NB4 (cell line): ENCODE results near the gene MRPL58.
A peak's percentile ranks its signal among the peaks of the same experiment; 100 is the strongest.

Source experiments
- DNase-seq: peaks from one replicate; pipeline ENCODE4 v3.0.0; 2010; ENCODE audit warnings: low read depth
- H3K4me3 ChIP-seq: one replicate; pipeline ENCODE4 v1.5.1; 2011; ENCODE audit warnings: mild to moderate bottlenecking, low read depth, low read length, moderate library complexity
- CTCF ChIP-seq: IDR thresholded peaks from one replicate; pipeline ENCODE4 v1.5.1; 2012; ENCODE audit warnings: low read depth, low read length
- MAX ChIP-seq: IDR thresholded peaks from 2 replicates; pipeline ENCODE4 v1.6.1; 2011; ENCODE audit warnings: low read depth, low read length
- MYC ChIP-seq: IDR thresholded peaks from 2 replicates; pipeline ENCODE4 v1.6.1; 2011; ENCODE audit warnings: low read depth, low read length
- POLR2A ChIP-seq: IDR thresholded peaks from 2 replicates; pipeline ENCODE4 v1.6.1; 2011; ENCODE audit warnings: mild to moderate bottlenecking; ENCODE audit not compliant: insufficient read length; ENCODE audit errors: extremely low read depth

Gene MRPL58

GRCh38 chr17:74970395-74970794 is 42.1 kb upstream of the MRPL58 start:
- H3K4me3 ChIP-seq = no peak overlapping the region
- TF ChIP-seq POLR2A = no peak

GRCh38 chr17:74971069-74971841 is 41.2 kb upstream of the MRPL58 start:
- DNase-seq = no peak
- TF ChIP-seq MYC (no peak), CTCF (no peak), POLR2A (no peak), MAX (no peak)
- no peak overlapping the region for H3K4me3 ChIP-seq

More at GRCh38 chr17:74970395-74970794, 42.1 kb upstream of the MRPL58 start:
- no peak for DNase-seq

- H3K4me3 ChIP-seq = no peak overlapping the region
- DNase-seq = no peak
- TF ChIP-seq MAX (no peak), MYC (no peak), POLR2A (no peak), CTCF (no peak)
Measured at GRCh38 chr17:74971842-74972106, 40.7 kb upstream of the MRPL58 start.

- TF ChIP-seq MYC = no peak
- H3K4me3 ChIP-seq = no peak within 1 kb of the TSS
- DNase-seq = peak; percentile 60
Measured at GRCh38 chr17:74972107-74972972, 40.1 kb upstream of the MRPL58 start, which contains the start of gene HID1. TSS of gene HID1 (minus strand) at chr17:74972759. CDS start at chr17:74972656, 103 bp downstream.

- no peak for DNase-seq
- TF ChIP-seq POLR2A = no peak
- no peak for TF ChIP-seq CTCF
- TF ChIP-seq MYC = no peak
- TF ChIP-seq MAX = peak; percentile 42
- H3K4me3 ChIP-seq = no peak overlapping the region
Measured at GRCh38 chr17:74972973-74973328, 39.5 kb upstream of the MRPL58 start.

GRCh38 chr17:74975943-74976342 is 36.5 kb upstream of the MRPL58 start:
- H3K4me3 ChIP-seq = no peak overlapping the region
- TF ChIP-seq MAX = no peak
- no peak for TF ChIP-seq MYC
- TF ChIP-seq POLR2A = no peak
- TF ChIP-seq CTCF = no peak
- DNase-seq = no peak

GRCh38 chr17:74977802-74978201 is 34.7 kb upstream of the MRPL58 start:
- no peak for TF ChIP-seq MYC
- TF ChIP-seq MAX = no peak
- no peak for TF ChIP-seq POLR2A
- TF ChIP-seq CTCF = no peak
- H3K4me3 ChIP-seq = no peak overlapping the region
- no peak for DNase-seq
